Central memory CD8-positive, alpha-beta T cell (primary cell): ENCODE data around the gene CXCR4.
"Not testable (repeated sequence)": the region's sequence is repeated elsewhere in the genome, so short reads cannot be mapped to it uniquely, and the experiment has no call there.

ENCODE experiments used
- ATAC-seq: fragments of 150-1000 bp; cut with Tn5 transposase; replicated peaks from 2 replicates; pipeline ENCODE4 v1.10.0; 2022; ENCODE audit warnings: mild to moderate bottlenecking, moderate FRiP score, moderate number of reproducible peaks; ENCODE audit not compliant: poor library complexity, severe bottlenecking; ENCODE audit errors: extremely low read depth
- DNase-seq, 2 donors: peaks; one replicate each; pipeline ENCODE4 v3.0.0; 2021; ENCODE audit warnings: low spot score in 2 of 2
- H3K27ac Mint-ChIP-seq: one replicate; pipeline ENCODE4 v1.8.0; 2022; ENCODE audit warnings: low read depth, mild to moderate bottlenecking, moderate library complexity, mixed read lengths
- H3K27me3 Mint-ChIP-seq: one replicate; pipeline ENCODE4 v1.8.0; 2022; ENCODE audit warnings: mixed read lengths
- H3K36me3 Mint-ChIP-seq: one replicate; pipeline ENCODE4 v1.8.0; 2022; ENCODE audit warnings: mild to moderate bottlenecking, moderate library complexity, mixed read lengths; ENCODE audit not compliant: insufficient read depth
- H3K4me1 Mint-ChIP-seq: one replicate; pipeline ENCODE4 v1.8.0; 2022; ENCODE audit warnings: mixed read lengths
- H3K4me3 Mint-ChIP-seq: one replicate; pipeline ENCODE4 v1.8.0; 2022; ENCODE audit warnings: mild to moderate bottlenecking, moderate library complexity, mixed read lengths
- H3K9me3 Mint-ChIP-seq: one replicate; pipeline ENCODE4 v1.8.0; 2022; ENCODE audit warnings: mixed read lengths

The CXCR4 gene

DNA sequence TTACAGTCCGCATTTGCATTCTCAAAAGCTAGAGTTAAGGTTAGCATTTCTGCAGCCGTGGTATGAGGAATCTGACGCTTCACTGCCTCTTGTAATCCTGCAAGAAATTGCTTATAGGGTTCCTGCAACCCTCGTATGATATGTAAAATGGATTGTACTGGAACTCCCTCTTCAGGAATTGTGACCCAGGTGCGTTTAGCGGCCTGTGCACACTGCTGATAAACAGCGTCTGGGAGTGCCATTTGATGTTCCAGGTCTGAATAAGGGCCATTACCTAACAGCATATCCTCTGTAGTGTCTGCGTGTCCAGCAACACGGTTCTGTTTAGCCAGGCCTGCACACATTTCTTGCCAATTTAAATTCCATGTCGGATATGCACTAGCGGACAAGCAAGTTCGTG, 42.5 kb downstream of the CXCR4 start:
- no peak for ATAC-seq
- no peak overlapping the region for H3K27ac Mint-ChIP-seq
- no peaks in the 10 kb centered on the region for H3K36me3 Mint-ChIP-seq

DNA sequence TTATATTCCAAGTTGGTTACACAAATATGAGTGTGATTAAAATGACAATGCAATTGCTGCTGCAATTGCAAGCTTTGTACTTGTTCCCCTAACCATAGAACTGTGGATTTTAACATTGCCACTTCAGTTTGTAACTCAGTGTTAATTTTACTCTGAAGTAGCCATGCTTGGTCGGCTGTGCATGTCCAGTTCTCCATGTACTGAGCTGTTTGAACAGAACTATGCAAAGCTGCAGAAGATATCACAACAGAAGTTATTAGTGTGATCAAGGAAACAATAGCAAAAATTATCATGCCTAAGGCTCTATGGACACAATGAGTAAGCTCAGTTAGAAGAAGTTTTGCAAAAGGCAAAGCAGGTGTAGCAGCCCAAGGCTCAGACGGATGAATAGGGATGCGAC, 45.3 kb downstream of the CXCR4 start:
- Mint-ChIP-seq H3K27ac (no peak overlapping the region), H3K9me3 (peaks cover 6% of the 10 kb centered on the region), H3K4me3 (no peak overlapping the region), H3K36me3 (no peaks in the 10 kb centered on the region), H3K4me1 (peaks cover 8% of the 10 kb centered on the region), H3K27me3 (no peaks in the 10 kb centered on the region)
- no peak for DNase-seq
- no peak for ATAC-seq

More for the DNA sequence above, 42.5 kb downstream of the CXCR4 start:
- DNase-seq = no peak
- peaks cover 6% of the 10 kb centered on the region for H3K9me3 Mint-ChIP-seq
- peaks cover 10% of the 10 kb centered on the region for H3K4me1 Mint-ChIP-seq
- no peaks in the 10 kb centered on the region for H3K27me3 Mint-ChIP-seq
- no peak overlapping the region for H3K4me3 Mint-ChIP-seq

DNA sequence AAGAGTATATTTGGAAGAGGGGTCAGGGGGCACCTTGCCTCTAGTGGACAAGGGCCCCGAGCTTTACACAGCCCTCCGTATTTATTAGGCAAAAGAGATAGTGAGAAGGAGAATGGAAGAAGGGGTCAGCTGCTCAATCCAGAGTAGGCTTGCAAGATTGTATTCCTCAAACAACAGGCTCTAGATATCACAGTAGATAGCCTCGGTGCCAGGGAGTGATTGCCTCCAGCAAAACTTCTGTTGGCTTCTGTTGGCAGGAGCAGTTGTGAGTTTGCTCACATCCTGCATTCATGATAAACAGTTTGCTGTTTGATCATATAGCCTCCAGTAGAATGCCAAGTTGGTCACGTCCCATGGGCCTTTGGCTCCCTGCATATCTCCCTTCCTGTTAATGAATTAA, 46.1 kb downstream of the CXCR4 start:
- not testable (repeated sequence) for H3K9me3 Mint-ChIP-seq, H3K36me3 Mint-ChIP-seq, H3K27me3 Mint-ChIP-seq, H3K4me3 Mint-ChIP-seq, ATAC-seq, DNase-seq, H3K4me1 Mint-ChIP-seq, H3K27ac Mint-ChIP-seq

DNA sequence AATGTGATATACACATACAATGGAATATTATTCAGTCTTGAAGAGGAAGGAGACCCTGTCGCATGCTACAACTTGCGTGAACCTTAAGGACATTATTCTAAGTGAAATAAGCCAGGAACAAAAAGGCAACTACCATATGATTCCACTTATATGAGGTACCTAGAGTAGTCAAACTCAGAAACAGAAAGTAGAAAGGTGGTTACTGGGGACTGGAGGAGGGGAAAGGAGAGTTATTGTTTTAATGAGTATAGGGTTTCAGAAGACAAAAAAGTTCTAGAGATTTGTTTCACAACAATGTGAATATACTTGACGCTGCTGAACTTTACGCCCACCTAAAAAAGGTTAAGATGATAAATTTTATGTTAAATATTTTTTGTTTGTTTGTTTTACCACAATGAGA, 47.0 kb downstream of the CXCR4 start:
- Mint-ChIP-seq H3K27me3 (no peaks in the 10 kb centered on the region), H3K9me3 (peaks cover 6% of the 10 kb centered on the region), H3K4me1 (peaks cover 9% of the 10 kb centered on the region), H3K4me3 (no peak overlapping the region), H3K27ac (no peak overlapping the region), H3K36me3 (no peaks in the 10 kb centered on the region)
- no peak for ATAC-seq
- DNase-seq = no peak

DNA sequence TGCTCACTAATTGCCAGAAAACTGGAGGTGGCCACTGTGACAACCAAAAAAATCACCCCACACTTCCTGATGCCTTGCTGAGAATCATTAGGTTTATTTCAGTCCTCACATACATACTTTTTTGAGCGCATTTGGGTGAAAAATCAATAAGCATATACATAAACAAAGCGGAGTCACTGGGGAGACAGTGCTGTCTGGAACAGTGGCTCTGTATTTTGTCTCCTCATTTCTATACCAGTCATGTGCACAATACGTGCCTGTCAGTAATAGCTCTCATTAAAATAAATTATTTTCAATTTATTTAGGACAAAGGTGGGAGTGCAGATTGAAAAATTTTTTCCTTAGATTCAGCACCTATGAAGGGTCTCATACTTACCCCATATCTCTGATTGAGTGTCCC, 48.2 kb downstream of the CXCR4 start:
- Mint-ChIP-seq H3K27me3 (no peaks in the 10 kb centered on the region), H3K9me3 (peaks cover 6% of the 10 kb centered on the region), H3K4me3 (no peak overlapping the region), H3K27ac (no peak overlapping the region), H3K4me1 (peaks cover 18% of the 10 kb centered on the region), H3K36me3 (no peaks in the 10 kb centered on the region)
- DNase-seq = no peak
- no peak for ATAC-seq

DNA sequence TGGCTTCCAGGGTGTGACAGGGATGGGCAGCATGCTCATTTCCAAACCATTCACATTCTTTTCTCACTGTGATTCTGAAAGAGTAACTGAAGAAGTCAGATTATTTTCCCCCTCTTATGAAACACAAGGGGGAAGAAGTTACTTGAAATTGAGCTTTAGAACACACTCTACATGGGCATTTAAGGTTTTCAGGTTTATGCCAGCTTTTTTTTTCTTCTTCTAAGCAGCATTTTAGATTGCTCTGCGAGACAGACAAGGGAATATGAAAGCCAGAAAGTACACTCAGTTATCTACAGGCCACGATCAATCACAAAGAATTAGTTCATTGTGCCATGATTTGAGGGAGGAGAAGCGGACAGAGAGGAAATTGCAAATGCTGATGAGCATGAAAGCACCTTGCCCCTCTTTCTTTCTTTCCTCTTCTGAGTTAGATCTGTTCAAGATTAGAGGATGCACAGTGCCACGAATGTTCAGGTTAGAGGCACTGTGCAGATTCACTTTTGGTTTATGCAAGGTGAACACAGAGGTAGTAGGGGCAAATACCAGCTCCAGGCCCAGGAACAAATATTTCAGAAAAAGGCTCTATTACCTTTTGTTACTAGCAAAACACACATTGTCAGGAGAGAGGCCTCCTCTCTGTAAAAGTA, 49.2 kb downstream of the CXCR4 start:
- H3K4me1 Mint-ChIP-seq = peaks cover 22% of the 10 kb centered on the region
- no peaks in the 10 kb centered on the region for H3K27me3 Mint-ChIP-seq
- H3K36me3 Mint-ChIP-seq = no peaks in the 10 kb centered on the region
- H3K27ac Mint-ChIP-seq = no peak overlapping the region
- ATAC-seq (no peak), DNase-seq (no peak)
- H3K4me3 Mint-ChIP-seq = no peak overlapping the region
- peaks cover 6% of the 10 kb centered on the region for H3K9me3 Mint-ChIP-seq

DNA sequence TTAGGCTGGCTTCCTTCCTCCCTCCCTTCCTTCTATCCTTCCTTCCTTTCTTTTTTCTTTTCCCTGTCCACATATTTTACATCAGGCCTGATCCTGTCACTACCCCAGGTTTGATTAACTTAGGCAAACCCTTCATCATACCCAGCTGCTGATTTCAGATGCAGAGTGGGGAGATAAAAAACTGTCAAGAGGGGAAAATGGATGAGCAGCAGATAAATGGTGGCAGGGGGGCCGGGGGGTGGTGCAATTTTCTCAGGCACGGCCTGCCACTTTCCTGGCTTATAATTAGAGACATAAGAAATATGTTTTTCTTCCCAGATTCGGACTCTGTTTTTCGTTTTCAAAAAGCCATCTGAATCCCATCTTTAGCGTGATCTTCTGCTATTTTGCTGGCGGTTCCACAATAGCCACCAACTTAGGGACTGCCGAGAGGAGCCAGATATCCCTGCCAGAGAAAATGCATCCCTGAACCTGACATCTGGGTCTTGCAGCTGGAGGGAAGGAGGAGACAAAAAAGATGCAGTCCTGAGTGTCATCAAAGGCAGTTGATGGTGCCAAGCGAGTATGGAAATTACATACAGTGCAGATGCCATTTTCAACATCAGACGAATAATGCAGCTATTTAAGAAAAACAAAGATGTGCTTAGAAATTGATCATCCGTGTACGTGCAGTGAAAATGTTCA, 49.9 kb downstream of the CXCR4 start:
- H3K9me3 Mint-ChIP-seq = peaks cover 6% of the 10 kb centered on the region
- H3K27me3 Mint-ChIP-seq = no peaks in the 10 kb centered on the region
- DNase-seq (no peak), ATAC-seq (no peak)
- no peak overlapping the region for H3K27ac Mint-ChIP-seq
- peaks cover 22% of the 10 kb centered on the region for H3K4me1 Mint-ChIP-seq
- H3K4me3 Mint-ChIP-seq = no peak overlapping the region
- H3K36me3 Mint-ChIP-seq = no peaks in the 10 kb centered on the region

DNA sequence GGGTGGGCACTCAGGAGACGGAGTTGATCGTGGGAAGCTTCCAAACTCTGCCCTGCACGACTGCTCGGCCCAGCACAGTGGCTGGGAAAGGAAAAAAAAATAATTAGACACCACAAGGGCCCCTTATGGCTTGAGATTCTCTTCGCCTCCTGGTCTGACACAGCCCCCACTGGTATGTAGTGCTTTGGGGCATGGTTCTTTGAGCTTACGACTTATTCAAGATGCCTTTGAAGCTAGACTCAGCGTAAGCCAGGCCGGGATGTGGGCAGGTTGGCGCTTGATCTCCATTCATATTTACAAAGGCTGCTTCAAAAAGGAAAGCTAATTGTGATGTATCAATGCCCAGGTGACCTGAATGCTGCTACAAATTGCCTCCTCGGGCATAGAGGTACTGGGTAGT, 50.5 kb downstream of the CXCR4 start:
- no peak for DNase-seq
- H3K9me3 Mint-ChIP-seq = peaks cover 6% of the 10 kb centered on the region
- ATAC-seq = no peak
- no peak overlapping the region for H3K4me3 Mint-ChIP-seq
- no peaks in the 10 kb centered on the region for H3K27me3 Mint-ChIP-seq
- no peak overlapping the region for H3K27ac Mint-ChIP-seq
- H3K4me1 Mint-ChIP-seq = peaks cover 25% of the 10 kb centered on the region
- H3K36me3 Mint-ChIP-seq = no peaks in the 10 kb centered on the region

DNA sequence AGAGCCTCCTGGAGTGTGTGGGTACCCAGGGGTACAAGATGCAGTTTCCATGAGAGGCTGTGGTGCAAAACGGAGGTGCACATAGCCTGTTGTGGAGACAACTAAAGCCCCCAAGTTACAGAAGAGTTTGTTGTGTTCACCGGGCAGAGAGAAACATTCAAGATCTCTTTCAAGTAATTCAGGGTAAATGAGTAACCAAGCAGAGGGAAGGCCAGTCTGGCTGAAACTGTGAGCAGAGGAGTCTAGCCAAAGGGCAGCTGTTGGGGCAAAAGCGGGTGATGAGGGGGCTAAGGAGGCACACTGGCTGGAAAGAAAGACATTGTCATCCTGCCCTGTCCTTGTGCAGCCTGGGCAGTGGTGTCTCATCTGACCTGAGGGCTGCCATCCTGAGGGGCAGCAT, 52.0 kb downstream of the CXCR4 start:
- ATAC-seq (no peak), DNase-seq (no peak)
- Mint-ChIP-seq H3K9me3 (no peaks in the 10 kb centered on the region), H3K4me1 (peaks cover 32% of the 10 kb centered on the region), H3K27ac (peak overlapping the region; percentile 58), H3K4me3 (no peak overlapping the region), H3K27me3 (no peaks in the 10 kb centered on the region), H3K36me3 (no peaks in the 10 kb centered on the region)

DNA sequence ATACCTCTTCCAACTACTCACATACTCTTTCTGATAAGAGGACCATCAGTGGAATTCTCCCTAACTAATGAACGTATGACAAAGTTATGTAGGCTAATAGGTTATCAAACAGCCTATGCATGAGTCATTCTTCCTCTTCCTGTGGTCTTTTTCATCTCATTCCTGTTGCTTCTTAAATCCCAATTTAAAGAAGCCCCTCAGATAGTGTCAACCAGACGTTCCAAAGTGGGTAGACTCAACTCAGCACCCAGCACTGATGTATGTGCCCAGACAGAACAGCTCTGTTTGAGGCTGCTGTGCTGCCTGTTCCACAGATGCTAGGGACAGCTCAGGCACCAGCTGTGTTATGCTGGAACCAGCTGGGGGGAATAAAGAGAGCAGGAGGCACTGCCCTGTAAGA, 52.6 kb downstream of the CXCR4 start:
- no peaks in the 10 kb centered on the region for H3K9me3 Mint-ChIP-seq
- peaks cover 32% of the 10 kb centered on the region for H3K4me1 Mint-ChIP-seq
- no peak overlapping the region for H3K4me3 Mint-ChIP-seq
- no peaks in the 10 kb centered on the region for H3K36me3 Mint-ChIP-seq
- ATAC-seq = no peak
- DNase-seq = no peak
- no peaks in the 10 kb centered on the region for H3K27me3 Mint-ChIP-seq
- H3K27ac Mint-ChIP-seq = peak overlapping the region; percentile 58
